BJ (cell line): ENCODE results near the gene PKN1. TPM values are rescaled to one million over a fixed set of nuclear protein-coding genes. Genes with fewer than 3 reads are reported as not detected.

Experiments
- CTCF ChIA-PET: fragments of 350-600 bp; formaldehyde crosslinking; extraction: SDS; loops from one replicate; lab custom pipeline; 2021; ENCODE audit warnings: antibody characterized with exemption, inconsistent platforms; lab: Yijun Ruan, JAX
- POLR2A ChIA-PET: fragments of 300-600 bp; sonication (Branson Sonifier 250); formaldehyde crosslinking; extraction: SDS; loops from one replicate; lab custom pipeline; 2021; ENCODE audit warnings: antibody characterized with exemption; lab: Charles Lee
- DNase-seq: peaks from one replicate; pipeline ENCODE4 v3.0.0-alpha.2; 2011; ENCODE audit warnings: low read depth
- H3K27me3 ChIP-seq: 2 replicates; pipeline ENCODE4 v1.6.0; 2011; ENCODE audit warnings: low read length; ENCODE audit not compliant: control insufficient read depth, insufficient read depth
- H3K36me3 ChIP-seq: 2 replicates; pipeline ENCODE4 v1.5.1; 2011; ENCODE audit warnings: low read length; ENCODE audit not compliant: control insufficient read depth, insufficient read depth
- H3K4me3 ChIP-seq: 2 replicates; pipeline ENCODE4 v1.5.1; 2011; ENCODE audit warnings: low read depth, mild to moderate bottlenecking, control low read depth, low read length
- CTCF ChIP-seq: IDR thresholded peaks from 2 replicates; pipeline ENCODE4 v1.5.1; 2011; ENCODE audit warnings: low read depth, mild to moderate bottlenecking, control low read depth, inconsistent platforms, low read length, moderate library complexity; ENCODE audit not compliant: insufficient read depth
- polyA plus RNA-seq: library from polyadenylated mRNA; depleted of rRNA; stranded (reverse); fragments of >200 nt; gene quantifications from 2 replicates; pipeline ENCODE4 v1.2.3, GENCODE V29; 2011

PKN1 gene
- polyA plus RNA-seq, 1 experiment = 117 TPM

DNA sequence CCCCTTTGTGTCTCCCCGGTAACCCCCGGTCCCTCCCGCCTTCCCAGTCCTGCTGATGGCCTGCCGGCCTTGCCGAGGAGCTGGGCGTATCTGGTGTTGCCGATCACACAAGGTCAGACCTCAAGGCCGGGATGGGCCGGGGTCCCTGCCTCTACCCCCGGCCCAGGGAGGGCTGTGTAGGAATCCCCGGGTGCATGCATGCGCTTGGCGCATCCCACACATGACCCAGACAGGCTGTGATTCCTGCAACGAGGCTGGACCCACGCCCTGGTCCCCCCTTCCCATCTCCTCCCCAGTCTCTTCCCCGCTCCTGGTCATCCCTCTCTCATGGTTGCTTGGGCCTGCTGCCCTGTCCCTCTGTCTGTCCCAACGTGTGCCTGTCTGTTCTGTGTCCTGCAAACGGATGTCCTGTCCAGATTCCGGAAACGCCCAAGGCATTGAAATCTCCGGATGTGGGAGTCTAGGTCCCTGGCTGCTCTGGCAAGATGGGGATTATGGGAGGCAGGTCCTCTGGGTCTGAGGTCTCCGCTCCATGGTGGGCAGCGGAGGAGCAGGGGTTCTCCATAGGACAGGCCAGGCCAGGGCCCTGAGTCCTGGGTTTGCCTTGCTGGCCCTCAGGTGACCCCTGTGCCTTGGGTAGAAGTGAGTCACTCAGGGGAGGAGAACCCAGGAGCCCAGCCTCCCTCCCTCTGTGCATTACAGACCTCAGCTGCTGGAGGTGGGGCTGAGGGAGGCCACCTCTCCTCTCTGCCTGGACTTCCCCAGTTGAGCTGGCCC is 1.6 kb downstream of the PKN1 start:
- no peaks in the 10 kb centered on the region for H3K27me3 ChIP-seq
- no peak for TF ChIP-seq CTCF
- peak; percentile 52 for DNase-seq
- peak overlapping the region; percentile 78 for H3K4me3 ChIP-seq
- no peaks in the 10 kb centered on the region; the same call in none of the 2 replicates for H3K36me3 ChIP-seq
- ChIA-PET POLR2A (no interaction called here), CTCF (interaction anchor here (0.7 kb wide), 1 partner anchor 298 kb away, joined by 3 read pairs; the partner anchor contains the start of gene ASF1B)

- DNase-seq = no peak
- TF ChIP-seq CTCF = no peak
- H3K27me3 ChIP-seq = no peaks in the 10 kb centered on the region
- CTCF ChIA-PET = interaction anchor here (0.7 kb wide), 1 partner anchor 299 kb away, joined by 3 read pairs; the partner anchor contains the start of gene ASF1B
- H3K36me3 ChIP-seq = no peaks in the 10 kb centered on the region; the same call in none of the 2 replicates
- no peak overlapping the region for H3K4me3 ChIP-seq
- POLR2A ChIA-PET = no interaction called here
Observed at GRCh38 chr19:14435320-14436050, 2.4 kb downstream of the PKN1 start.

- H3K36me3 ChIP-seq = peaks cover 1% of the 10 kb centered on the region
- ChIA-PET CTCF (interaction anchor here (0.6 kb wide), 1 partner anchor 43 kb away, joined by 4 read pairs; no protein-coding TSS in a partner anchor), POLR2A (no interaction called here)
- no peak for TF ChIP-seq CTCF
- no peak overlapping the region for H3K4me3 ChIP-seq
- no peaks in the 10 kb centered on the region for H3K27me3 ChIP-seq
- DNase-seq = no peak
Observed at GRCh38 chr19:14437578-14438140, 4.6 kb downstream of the PKN1 start.

DNA sequence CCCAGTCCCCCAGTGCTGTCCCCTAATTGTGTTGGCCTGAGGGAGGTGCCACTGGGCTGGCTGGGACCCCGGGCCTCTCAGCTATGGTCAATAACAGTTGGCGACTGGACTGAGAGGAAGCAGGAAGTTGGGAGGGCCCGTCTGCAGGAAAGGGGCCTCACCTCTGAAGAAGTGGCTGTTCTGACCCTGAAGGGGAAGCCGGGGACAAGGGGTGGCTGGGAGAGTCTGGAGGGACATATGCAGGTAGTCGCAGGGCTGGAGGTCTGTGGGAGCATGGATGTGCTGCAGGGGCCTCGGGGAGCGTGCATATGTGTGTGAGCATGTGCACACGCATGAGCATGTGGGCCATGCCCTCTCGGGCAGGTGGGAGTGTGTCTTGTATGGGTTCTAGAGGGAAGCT is 5.9 kb downstream of the PKN1 start:
- DNase-seq = no peak
- ChIA-PET CTCF (no interaction called here), POLR2A (no interaction called here)
- Histone ChIP-seq H3K4me3 (no peak overlapping the region), H3K27me3 (no peaks in the 10 kb centered on the region), H3K36me3 (peaks cover 13% of the 10 kb centered on the region)
- TF ChIP-seq CTCF = no peak

DNA sequence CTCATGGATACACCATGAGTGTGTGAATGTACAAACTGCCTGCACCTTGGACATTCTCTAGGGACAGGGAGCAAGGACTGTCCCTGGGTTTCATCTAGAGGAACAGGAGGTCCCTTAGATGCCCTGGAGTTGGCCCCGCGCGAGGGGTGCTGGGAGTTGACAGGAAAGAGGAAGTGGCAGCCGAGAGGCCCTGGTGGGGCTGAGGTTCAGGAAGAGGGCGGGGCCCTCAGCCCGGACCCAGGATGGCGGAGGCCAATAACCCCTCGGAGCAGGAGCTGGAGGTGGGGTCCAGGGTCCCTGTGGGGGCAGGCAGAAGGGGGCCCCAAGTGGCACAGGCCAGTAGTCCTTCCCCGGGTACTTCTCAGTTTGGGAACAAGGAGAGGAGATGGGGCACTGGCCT is 6.9 kb downstream of the PKN1 start:
- Histone ChIP-seq H3K36me3 (peaks cover 20% of the 10 kb centered on the region), H3K27me3 (no peaks in the 10 kb centered on the region), H3K4me3 (no peak overlapping the region)
- CTCF ChIA-PET = no interaction called here
- DNase-seq = no peak
- no peak for TF ChIP-seq CTCF
- POLR2A ChIA-PET = no interaction called here
